Sigmoid colon (tissue), 4 donors: ENCODE measurements around the gene PPP1R12B.

Source experiments
- CTCF ChIP-seq, 4 experiments: fragments of 450-650 bp in 3 of 4; fragments of 200-600 bp in 1 of 4; IDR thresholded peaks; one replicate each; pipeline ENCODE4 v1.5.1; 2016 to 2019; ENCODE audit warnings: antibody characterized with exemption in 4 of 4, mild to moderate bottlenecking in 3 of 4, moderate library complexity in 2 of 4
- POLR2A ChIP-seq, 2 donors: fragments of 450-650 bp; IDR thresholded peaks; one replicate each; pipeline ENCODE4 v1.6.1; 2016; ENCODE audit warnings: antibody characterized with exemption in 2 of 2, mild to moderate bottlenecking in 2 of 2, moderate library complexity in 2 of 2
- POLR2AphosphoS5 ChIP-seq, 4 donors: sonication (generic); formaldehyde crosslinking; IDR thresholded peaks; one replicate each; pipeline ENCODE4 v1.6.1; 2017; ENCODE audit warnings: antibody characterized with exemption in 4 of 4

DNA sequence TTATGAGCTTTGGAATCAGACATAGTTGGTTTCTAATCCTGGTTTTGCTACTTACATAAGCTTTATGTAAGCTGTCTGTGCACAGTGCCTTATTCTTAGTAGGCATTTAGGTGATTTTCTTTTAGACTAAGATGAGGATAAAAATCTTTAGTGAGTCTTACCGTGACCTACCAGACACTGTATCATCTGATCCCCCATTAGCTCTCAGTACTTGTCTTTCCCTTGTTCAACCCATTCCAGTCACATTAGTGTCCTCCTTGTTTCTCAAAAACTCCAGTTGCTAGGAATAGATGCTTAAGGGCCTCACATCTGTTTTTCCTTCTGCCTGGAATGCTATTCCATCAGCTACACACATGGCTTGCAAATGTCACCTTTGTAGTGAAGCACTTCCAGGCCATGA is 18.8 kb downstream of the PPP1R12B start:
- no peak for TF ChIP-seq CTCF (IDR thresholded peaks at IDR 0.05)
- no peak for TF ChIP-seq POLR2AphosphoS5 (IDR thresholded peaks at IDR 0.05)
- TF ChIP-seq POLR2A (IDR thresholded peaks at IDR 0.05): no peak
